ENCODE results near the gene SPATA46. TPM values are rescaled to one million over a fixed set of nuclear protein-coding genes. Genes with fewer than 3 reads are reported as not detected.

The SPATA46 gene
- total and polyA plus RNA-seq, 2 donors (not counting 1 experiment from before 2014, with no cell fraction given): not detected

- Mint-ChIP-seq H3K27me3 (peaks cover 11% of the 10 kb centered on the region), H3K4me3 (no peak overlapping the region), H3K4me1 (no peaks in the 10 kb centered on the region), H3K27ac (no peak overlapping the region), H3K9me3 (ENCODE audit: insufficient read depth) (no peaks in the 10 kb centered on the region)
- H3K9ac ChIP-seq (ENCODE audit: low read length): no peak overlapping the region
- no peak for DNase-seq
- H3K4me3 ChIP-seq (ENCODE audit: control extremely low read depth in 1 of 5, extremely low read depth in 1 of 5, insufficient read depth in 1 of 5, low read depth in 2 of 5, low read length in 4 of 5): no peak overlapping the region
- ChIA-PET POLR2A (no interaction called here), CTCF (no interaction called here)
- H3K79me2 ChIP-seq (ENCODE audit: control insufficient read depth, insufficient read depth, low read length): no peaks in the 10 kb centered on the region
- no peaks in the 10 kb centered on the region for H3K4me1 ChIP-seq (ENCODE audit: control insufficient read depth in 2 of 2, insufficient read depth in 2 of 2, low read length in 2 of 2)
- no peak for ATAC-seq (ENCODE audit: low read depth)
- no peak overlapping the region for H3K4me2 ChIP-seq (replicated peaks; ENCODE audit: low read depth, low read length, poor library complexity, severe bottlenecking)
- H3K9me3 ChIP-seq (ENCODE audit: control extremely low read depth in 1 of 3, control insufficient read depth in 2 of 3, insufficient read depth in 1 of 3, low read length in 2 of 3): no peaks in the 10 kb centered on the region
- no peak overlapping the region for H3K27ac ChIP-seq (ENCODE audit: low read length in 2 of 2)
- intact Hi-C loops (cut with micrococcal nuclease): no loop called here
- WGBS (ENCODE audit: insufficient coverage): 98% methylated on average over 5 of the region's 7 CpGs
- no peaks in the 10 kb centered on the region for H3K36me3 ChIP-seq (replicated peaks in 1 of 2; ENCODE audit: control extremely low read depth in 1 of 2, control insufficient read depth in 1 of 2, extremely low read depth in 1 of 2, insufficient read depth in 2 of 2, low read length in 1 of 2)
- no peak overlapping the region for H2AFZ ChIP-seq (ENCODE audit: insufficient read depth, low read depth, low read length, poor library complexity, severe bottlenecking)
- H3K27me3 ChIP-seq (replicated peaks in 1 of 4; ENCODE audit: control extremely low read depth in 1 of 4, control insufficient read depth in 3 of 4, insufficient read depth in 4 of 4, low read length in 3 of 4): no peaks in the 10 kb centered on the region
- TF ChIP-seq EZH2 (IDR thresholded peaks at IDR 0.05; ENCODE audit: borderline replicate concordance, insufficient read depth, low read depth, low read length, poor library complexity, severe bottlenecking): no peak
- TF ChIP-seq CTCF (IDR thresholded peaks at IDR 0.05): no peak
- no peaks in the 10 kb centered on the region for H4K20me1 ChIP-seq (ENCODE audit: control insufficient read depth, insufficient read depth, low read length, poor library complexity, severe bottlenecking)
Observed at GRCh38 chr1:162369571-162369970, 7.1 kb downstream of the SPATA46 start.

DNA sequence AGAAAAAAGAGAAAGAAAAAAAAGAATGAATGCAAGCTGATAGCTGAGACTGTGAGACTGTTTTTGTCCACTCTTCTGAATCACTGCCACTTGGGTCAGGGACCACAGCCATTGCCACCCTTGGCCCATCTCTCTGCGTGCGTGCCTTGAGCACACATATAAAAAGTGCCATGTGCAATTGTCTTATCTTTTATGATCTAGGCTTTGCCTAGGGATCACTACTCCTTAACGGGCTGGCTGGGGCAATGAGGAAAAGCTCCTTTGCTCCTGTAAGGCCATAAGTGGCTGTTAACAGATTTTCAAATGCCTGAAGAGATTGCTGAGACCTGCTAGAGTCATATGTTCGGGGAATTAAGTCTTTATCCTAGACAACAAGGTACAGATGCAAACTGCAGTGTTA, 8.2 kb downstream of the SPATA46 start:
- H3K4me2 ChIP-seq (replicated peaks; ENCODE audit: low read depth, low read length, poor library complexity, severe bottlenecking): no peak overlapping the region
- no peak overlapping the region for H3K9ac ChIP-seq (ENCODE audit: low read length)
- Mint-ChIP-seq H3K9me3 (ENCODE audit: insufficient read depth) (no peaks in the 10 kb centered on the region), H3K27me3 (peaks cover 16% of the 10 kb centered on the region), H3K4me3 (no peak overlapping the region), H3K4me1 (no peaks in the 10 kb centered on the region), H3K27ac (no peak overlapping the region)
- H3K79me2 ChIP-seq (ENCODE audit: control insufficient read depth, insufficient read depth, low read length): no peaks in the 10 kb centered on the region
- intact Hi-C loops (cut with micrococcal nuclease): no loop called here
- no peaks in the 10 kb centered on the region for H3K36me3 ChIP-seq (replicated peaks in 1 of 2; ENCODE audit: control extremely low read depth in 1 of 2, control insufficient read depth in 1 of 2, extremely low read depth in 1 of 2, insufficient read depth in 2 of 2, low read length in 1 of 2)
- no peak overlapping the region for H2AFZ ChIP-seq (ENCODE audit: insufficient read depth, low read depth, low read length, poor library complexity, severe bottlenecking)
- WGBS (ENCODE audit: insufficient coverage): 50% methylated on average over 2 of the region's 4 CpGs
- ATAC-seq (ENCODE audit: low read depth) (no peak), DNase-seq (no peak)
- ChIA-PET POLR2A (no interaction called here), CTCF (no interaction called here)
- H3K4me1 ChIP-seq (ENCODE audit: control insufficient read depth in 2 of 2, insufficient read depth in 2 of 2, low read length in 2 of 2): no peaks in the 10 kb centered on the region
- no peaks in the 10 kb centered on the region for H4K20me1 ChIP-seq (ENCODE audit: control insufficient read depth, insufficient read depth, low read length, poor library complexity, severe bottlenecking)
- H3K9me3 ChIP-seq (ENCODE audit: control extremely low read depth in 1 of 3, control insufficient read depth in 2 of 3, insufficient read depth in 1 of 3, low read length in 2 of 3): no peaks in the 10 kb centered on the region
- no peak overlapping the region for H3K27ac ChIP-seq (ENCODE audit: low read length in 2 of 2)
- H3K27me3 ChIP-seq (replicated peaks in 1 of 4; ENCODE audit: control extremely low read depth in 1 of 4, control insufficient read depth in 3 of 4, insufficient read depth in 4 of 4, low read length in 3 of 4): no peaks in the 10 kb centered on the region
- no peak for TF ChIP-seq CTCF (IDR thresholded peaks at IDR 0.05)
- TF ChIP-seq EZH2 (IDR thresholded peaks at IDR 0.05; ENCODE audit: borderline replicate concordance, insufficient read depth, low read depth, low read length, poor library complexity, severe bottlenecking): no peak
- no peak overlapping the region for H3K4me3 ChIP-seq (ENCODE audit: control extremely low read depth in 1 of 5, extremely low read depth in 1 of 5, insufficient read depth in 1 of 5, low read depth in 2 of 5, low read length in 4 of 5)

Measured in B cell (primary cell).